ENCODE data around the gene PAPPA.

GRCh38 chr9:116202219-116202912 is 48.8 kb downstream of the PAPPA start:
- TF ChIP-seq ATF3 (IDR thresholded peaks at IDR 0.05; ENCODE audit: insufficient read depth, low read depth, low read length) = no peak
- no peak for TF ChIP-seq ZNF274 (IDR thresholded peaks at IDR 0.05; ENCODE audit: borderline replicate concordance, extremely low read depth, low read length)
- TF ChIP-seq MAX (IDR thresholded peaks at IDR 0.05) = no peak
- no peak for TF ChIP-seq CTCF (IDR thresholded peaks at IDR 0.05; ENCODE audit: control extremely low read depth in 1 of 3, insufficient read depth in 1 of 3, low read depth in 1 of 3, low read length in 3 of 3)
- no peak for TF ChIP-seq POLR2A (IDR thresholded peaks at IDR 0.05; ENCODE audit: control extremely low read depth in 1 of 2, low read depth in 2 of 2, low read length in 2 of 2)
- no peak for TF ChIP-seq SIN3A (conservative IDR thresholded peaks at IDR 0.05 in 1 of 2, IDR thresholded peaks at IDR 0.05 in 1 of 2; ENCODE audit: low read depth in 1 of 2, low read length in 2 of 2)
- TF ChIP-seq CBX8 (IDR thresholded peaks at IDR 0.05; ENCODE audit: borderline replicate concordance, low read depth, low read length) = no peak
- no peak for TF ChIP-seq JUND (IDR thresholded peaks at IDR 0.05; ENCODE audit: low read length)
- TF ChIP-seq USF2 (IDR thresholded peaks at IDR 0.05; ENCODE audit: low read length) = no peak
- TF ChIP-seq POLR2AphosphoS5 (IDR thresholded peaks at IDR 0.05; ENCODE audit: low read depth, low read length) = no peak
- no peak for TF ChIP-seq RAD21 (IDR thresholded peaks at IDR 0.05 in 1 of 2, conservative IDR thresholded peaks at IDR 0.05 in 1 of 2; ENCODE audit: low read depth in 2 of 2, low read length in 2 of 2)
- no peak for TF ChIP-seq GABPA (IDR thresholded peaks at IDR 0.05; ENCODE audit: borderline replicate concordance, insufficient read depth, low read length)

Measured in H1 (cell line).